ENCODE data around the gene GMPS. TPM values are rescaled to one million over a fixed set of nuclear protein-coding genes. Genes with fewer than 3 reads are reported as not detected.

Gene GMPS
- total RNA-seq, 1 experiment from 2014 or later, result 137 TPM

GRCh38 chr3:155906900-155907299 is 36.5 kb downstream of the GMPS start:
- no peak overlapping the region for H3K27ac ChIP-seq (ENCODE audit: low read length)
- H3K4me1 ChIP-seq (ENCODE audit: control insufficient read depth, insufficient read depth, low read length), result no peaks in the 10 kb centered on the region
- no peak overlapping the region for H3K4me3 ChIP-seq (ENCODE audit: low read depth in 2 of 2, low read length in 2 of 2)
- TF ChIP-seq TCF7L2 (IDR thresholded peaks at IDR 0.05; ENCODE audit: low read depth, low read length) (no peak), SIN3A (IDR thresholded peaks at IDR 0.05; ENCODE audit: borderline replicate concordance, insufficient read depth, low read depth, low read length) (no peak), POLR2AphosphoS5 (IDR thresholded peaks at IDR 0.05; ENCODE audit: low read depth, low read length) (no peak)
- TF ChIP-seq, protein P1, sequence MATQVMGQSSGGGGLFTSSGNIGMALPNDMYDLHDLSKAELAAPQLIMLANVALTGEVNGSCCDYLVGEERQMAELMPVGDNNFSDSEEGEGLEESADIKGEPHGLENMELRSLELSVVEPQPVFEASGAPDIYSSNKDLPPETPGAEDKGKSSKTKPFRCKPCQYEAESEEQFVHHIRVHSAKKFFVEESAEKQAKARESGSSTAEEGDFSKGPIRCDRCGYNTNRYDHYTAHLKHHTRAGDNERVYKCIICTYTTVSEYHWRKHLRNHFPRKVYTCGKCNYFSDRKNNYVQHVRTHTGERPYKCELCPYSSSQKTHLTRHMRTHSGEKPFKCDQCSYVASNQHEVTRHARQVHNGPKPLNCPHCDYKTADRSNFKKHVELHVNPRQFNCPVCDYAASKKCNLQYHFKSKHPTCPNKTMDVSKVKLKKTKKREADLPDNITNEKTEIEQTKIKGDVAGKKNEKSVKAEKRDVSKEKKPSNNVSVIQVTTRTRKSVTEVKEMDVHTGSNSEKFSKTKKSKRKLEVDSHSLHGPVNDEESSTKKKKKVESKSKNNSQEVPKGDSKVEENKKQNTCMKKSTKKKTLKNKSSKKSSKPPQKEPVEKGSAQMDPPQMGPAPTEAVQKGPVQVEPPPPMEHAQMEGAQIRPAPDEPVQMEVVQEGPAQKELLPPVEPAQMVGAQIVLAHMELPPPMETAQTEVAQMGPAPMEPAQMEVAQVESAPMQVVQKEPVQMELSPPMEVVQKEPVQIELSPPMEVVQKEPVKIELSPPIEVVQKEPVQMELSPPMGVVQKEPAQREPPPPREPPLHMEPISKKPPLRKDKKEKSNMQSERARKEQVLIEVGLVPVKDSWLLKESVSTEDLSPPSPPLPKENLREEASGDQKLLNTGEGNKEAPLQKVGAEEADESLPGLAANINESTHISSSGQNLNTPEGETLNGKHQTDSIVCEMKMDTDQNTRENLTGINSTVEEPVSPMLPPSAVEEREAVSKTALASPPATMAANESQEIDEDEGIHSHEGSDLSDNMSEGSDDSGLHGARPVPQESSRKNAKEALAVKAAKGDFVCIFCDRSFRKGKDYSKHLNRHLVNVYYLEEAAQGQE (IDR thresholded peaks at IDR 0.05; ENCODE audit: insufficient read depth in 1 of 2, low read depth in 2 of 2, low read length in 1 of 2), result no peak
- TF ChIP-seq, protein P2, sequence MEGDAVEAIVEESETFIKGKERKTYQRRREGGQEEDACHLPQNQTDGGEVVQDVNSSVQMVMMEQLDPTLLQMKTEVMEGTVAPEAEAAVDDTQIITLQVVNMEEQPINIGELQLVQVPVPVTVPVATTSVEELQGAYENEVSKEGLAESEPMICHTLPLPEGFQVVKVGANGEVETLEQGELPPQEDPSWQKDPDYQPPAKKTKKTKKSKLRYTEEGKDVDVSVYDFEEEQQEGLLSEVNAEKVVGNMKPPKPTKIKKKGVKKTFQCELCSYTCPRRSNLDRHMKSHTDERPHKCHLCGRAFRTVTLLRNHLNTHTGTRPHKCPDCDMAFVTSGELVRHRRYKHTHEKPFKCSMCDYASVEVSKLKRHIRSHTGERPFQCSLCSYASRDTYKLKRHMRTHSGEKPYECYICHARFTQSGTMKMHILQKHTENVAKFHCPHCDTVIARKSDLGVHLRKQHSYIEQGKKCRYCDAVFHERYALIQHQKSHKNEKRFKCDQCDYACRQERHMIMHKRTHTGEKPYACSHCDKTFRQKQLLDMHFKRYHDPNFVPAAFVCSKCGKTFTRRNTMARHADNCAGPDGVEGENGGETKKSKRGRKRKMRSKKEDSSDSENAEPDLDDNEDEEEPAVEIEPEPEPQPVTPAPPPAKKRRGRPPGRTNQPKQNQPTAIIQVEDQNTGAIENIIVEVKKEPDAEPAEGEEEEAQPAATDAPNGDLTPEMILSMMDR (IDR thresholded peaks at IDR 0.05), result no peak
- H3K36me3 ChIP-seq (ENCODE audit: control insufficient read depth, insufficient read depth, low read length), result peaks cover 39% of the 10 kb centered on the region
- in situ Hi-C loops (cut with HindIII; ENCODE audit: low pct_unique_long_range_greater_than_20kb, low sequenced_read_pairs) (no loop called here), intact Hi-C loops (cut with micrococcal nuclease; ENCODE audit: unreplicated experiment) (no loop called here)
- POLR2A ChIA-PET, result no interaction called here
- CTCF ChIA-PET, result no interaction called here
- no TSS peak for BruUV-seq (replicated peaks)
- ATAC-seq (no peak), DNase-seq (ENCODE audit: low read depth, low spot score) (no peak)
- H3K9me3 ChIP-seq (ENCODE audit: control insufficient read depth, insufficient read depth, low read depth, low read length), result no peaks in the 10 kb centered on the region
- H3K27me3 ChIP-seq (ENCODE audit: control insufficient read depth, insufficient read depth, low read length), result no peaks in the 10 kb centered on the region

- no peak overlapping the region for H3K4me3 ChIP-seq (ENCODE audit: low read depth in 2 of 2, low read length in 2 of 2)
- POLR2A ChIA-PET, result no interaction called here
- BruUV-seq (replicated peaks), result TSS peak; percentile 26
- peaks cover 40% of the 10 kb centered on the region for H3K36me3 ChIP-seq (ENCODE audit: control insufficient read depth, insufficient read depth, low read length)
- CTCF ChIA-PET, result no interaction called here
- intact Hi-C loops (cut with micrococcal nuclease; ENCODE audit: unreplicated experiment) (no loop called here), in situ Hi-C loops (cut with HindIII; ENCODE audit: low pct_unique_long_range_greater_than_20kb, low sequenced_read_pairs) (no loop called here)
- no peaks in the 10 kb centered on the region for H3K9me3 ChIP-seq (ENCODE audit: control insufficient read depth, insufficient read depth, low read depth, low read length)
- no peak for TF ChIP-seq POLR2AphosphoS5 (IDR thresholded peaks at IDR 0.05; ENCODE audit: low read depth, low read length)
- TF ChIP-seq, protein P1 (IDR thresholded peaks at IDR 0.05; ENCODE audit: insufficient read depth in 1 of 2, low read depth in 2 of 2, low read length in 1 of 2), result no peak
- DNase-seq (ENCODE audit: low read depth, low spot score), result no peak
- no peaks in the 10 kb centered on the region for H3K4me1 ChIP-seq (ENCODE audit: control insufficient read depth, insufficient read depth, low read length)
- no peaks in the 10 kb centered on the region for H3K27me3 ChIP-seq (ENCODE audit: control insufficient read depth, insufficient read depth, low read length)
- ATAC-seq, result no peak
- H3K27ac ChIP-seq (ENCODE audit: low read length), result no peak overlapping the region
Measured at GRCh38 chr3:155908086-155908485, 37.6 kb downstream of the GMPS start.

Measured in Panc1 (cell line).